Measurements from ENCODE around the gene IFNAR1. TPM values are rescaled to one million over a fixed set of nuclear protein-coding genes. Genes with fewer than 3 reads are reported as not detected.
"Not testable (repeated sequence)": the region's sequence is repeated elsewhere in the genome, so short reads cannot be mapped to it uniquely, and the experiment has no call there.

The IFNAR1 gene
- total RNA-seq, 1 experiment from 2014 or later, result 6.6 TPM

GRCh38 chr21:33377221-33377920 is 52.6 kb downstream of the IFNAR1 start:
- Histone ChIP-seq H3K9me3 (no peaks in the 10 kb centered on the region), H3K36me3 (no peaks in the 10 kb centered on the region), H3K4me3 (no peak overlapping the region), H3K27me3 (no peaks in the 10 kb centered on the region)
- DNase-seq, result no peak

- H3K9me3 ChIP-seq, result no peaks in the 10 kb centered on the region
- H3K36me3 ChIP-seq, result no peaks in the 10 kb centered on the region
- no peak for DNase-seq
- H3K27me3 ChIP-seq, result no peaks in the 10 kb centered on the region
- no peak overlapping the region for H3K4me3 ChIP-seq
These were observed 53.3 kb downstream of the IFNAR1 start for GRCh38 chr21:33378081-33378480.

DNA sequence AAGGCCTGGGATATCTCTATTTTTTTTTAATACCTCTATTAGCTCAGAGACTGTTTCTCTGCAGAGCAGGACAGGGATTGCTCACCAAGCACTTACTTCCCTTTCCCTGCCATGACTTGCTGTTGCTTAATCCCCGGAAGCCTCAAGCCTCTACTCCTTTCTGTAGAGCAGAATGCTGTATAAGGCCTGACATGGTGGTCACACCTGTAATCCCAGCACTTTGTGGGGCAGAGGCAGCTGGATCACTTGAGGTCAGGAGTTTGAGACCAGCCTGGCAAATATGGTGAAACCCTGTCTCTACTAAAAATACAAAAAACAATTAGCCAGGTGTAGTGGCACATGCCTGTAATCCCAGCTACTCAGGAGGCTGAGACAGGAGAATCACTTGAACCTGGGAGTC is 55.2 kb downstream of the IFNAR1 start:
- H3K4me3 ChIP-seq, H3K9me3 ChIP-seq, H3K27me3 ChIP-seq, H3K36me3 ChIP-seq: not testable (repeated sequence)
- DNase-seq, result peak; percentile 72

GRCh38 chr21:33380483-33380998 is 55.8 kb downstream of the IFNAR1 start:
- H3K36me3 ChIP-seq, result no peaks in the 10 kb centered on the region
- H3K4me3 ChIP-seq, result no peak overlapping the region
- H3K27me3 ChIP-seq, result no peaks in the 10 kb centered on the region
- DNase-seq, result peak; percentile 98
- no peaks in the 10 kb centered on the region for H3K9me3 ChIP-seq

DNA sequence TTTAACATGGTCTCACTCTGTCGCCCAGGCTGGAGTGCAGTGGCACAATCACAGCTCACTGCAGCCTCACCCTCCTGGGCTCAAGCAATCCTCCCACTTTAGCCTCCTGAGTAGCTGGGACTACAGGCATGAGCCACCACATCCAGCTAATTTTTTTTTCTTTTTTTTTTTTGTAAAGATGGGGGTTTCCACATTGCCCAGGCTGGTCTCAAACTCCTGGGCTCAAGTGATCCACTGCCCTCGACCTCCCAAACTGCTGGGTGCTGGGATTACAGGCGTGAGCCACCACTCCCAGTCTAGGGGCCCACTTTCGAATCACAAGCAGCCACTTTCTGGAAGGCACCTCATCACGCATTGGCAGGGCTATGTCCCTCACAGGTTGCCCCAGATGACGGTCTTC is 56.6 kb downstream of the IFNAR1 start:
- not testable (repeated sequence) for H3K9me3 ChIP-seq, DNase-seq, H3K4me3 ChIP-seq

DNA sequence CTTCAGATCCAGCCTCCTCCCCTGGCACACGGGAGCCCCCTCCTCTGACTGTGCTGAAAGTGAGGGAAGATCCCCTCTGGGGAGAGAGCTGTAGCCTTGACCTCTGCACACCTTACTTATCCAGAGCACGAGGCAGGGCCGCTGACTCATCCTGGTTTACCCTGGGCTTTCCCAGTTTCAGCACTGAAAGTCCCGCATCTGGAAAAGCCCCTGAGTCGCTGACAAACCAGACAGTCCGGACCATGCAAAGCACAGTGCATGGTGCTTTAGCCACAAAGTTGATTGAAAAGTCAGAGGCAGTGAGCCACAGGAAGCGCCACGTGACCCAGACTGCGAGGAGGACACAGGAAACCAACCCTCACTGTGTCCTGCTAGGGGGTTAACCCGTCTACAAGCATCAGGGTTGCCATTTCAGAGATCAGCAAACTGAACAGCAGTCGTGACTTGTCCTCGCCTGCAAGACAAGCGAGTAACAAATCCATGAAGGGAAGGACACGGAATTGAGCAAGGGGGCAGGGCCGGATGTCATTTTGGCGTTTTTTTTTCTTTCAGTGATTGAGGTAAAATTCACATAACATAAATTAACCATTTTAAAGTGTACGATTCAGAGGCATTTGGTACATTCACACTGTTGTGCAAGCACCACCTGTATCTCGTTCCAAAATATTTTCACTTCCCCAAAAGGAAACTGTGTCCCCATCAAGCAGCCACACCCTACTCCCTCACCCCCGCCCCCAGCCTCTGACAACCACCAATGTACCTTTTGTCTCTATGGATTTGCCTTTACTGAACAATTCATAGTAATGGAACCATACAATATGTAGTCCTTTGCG is 58.5 kb downstream of the IFNAR1 start:
- peak; percentile 81 for DNase-seq
- Histone ChIP-seq H3K36me3 (no peaks in the 10 kb centered on the region), H3K27me3 (no peaks in the 10 kb centered on the region), H3K4me3 (no peak overlapping the region), H3K9me3 (no peaks in the 10 kb centered on the region)

More for the DNA sequence above, 56.6 kb downstream of the IFNAR1 start:
- not testable (repeated sequence) for H3K27me3 ChIP-seq, H3K36me3 ChIP-seq

DNA sequence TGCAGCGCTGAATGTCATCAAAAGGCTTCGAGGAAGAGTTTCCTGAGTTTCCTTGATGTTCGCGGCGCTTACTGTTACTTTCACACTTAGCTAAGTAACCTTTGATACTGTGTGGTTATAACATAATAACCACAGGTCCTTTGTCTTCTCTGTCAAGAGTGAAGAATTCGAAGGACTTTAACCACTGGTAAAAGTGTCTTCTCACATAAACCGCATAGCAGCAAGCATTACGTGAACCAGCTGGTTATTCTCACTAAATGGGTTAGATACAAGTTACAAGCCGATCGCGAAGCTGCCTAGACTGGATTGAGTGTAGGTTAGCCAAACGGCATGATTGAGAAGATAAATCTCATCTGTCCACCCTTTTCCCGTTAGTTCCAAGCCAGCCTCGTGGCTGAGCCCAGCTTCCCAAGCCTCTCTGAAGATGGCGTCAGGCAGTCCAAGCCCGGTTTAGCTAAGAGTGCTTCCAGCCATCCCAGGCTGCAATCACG is 60.1 kb downstream of the IFNAR1 start:
- H3K36me3 ChIP-seq, result no peaks in the 10 kb centered on the region
- no peak for DNase-seq
- no peak overlapping the region for H3K4me3 ChIP-seq
- H3K27me3 ChIP-seq, result no peaks in the 10 kb centered on the region
- no peaks in the 10 kb centered on the region for H3K9me3 ChIP-seq

- Histone ChIP-seq H3K9me3 (no peaks in the 10 kb centered on the region), H3K36me3 (no peaks in the 10 kb centered on the region), H3K4me3 (no peak overlapping the region), H3K27me3 (no peaks in the 10 kb centered on the region)
- DNase-seq, result no peak
These were observed 61.5 kb downstream of the IFNAR1 start for GRCh38 chr21:33386222-33386784.

GRCh38 chr21:33387294-33387693 is 62.5 kb downstream of the IFNAR1 start:
- Histone ChIP-seq H3K9me3 (no peaks in the 10 kb centered on the region), H3K4me3 (no peak overlapping the region), H3K27me3 (no peaks in the 10 kb centered on the region), H3K36me3 (no peaks in the 10 kb centered on the region)
- DNase-seq, result no peak

GRCh38 chr21:33388188-33388587 is 63.4 kb downstream of the IFNAR1 start:
- Histone ChIP-seq H3K9me3 (no peaks in the 10 kb centered on the region), H3K36me3 (no peaks in the 10 kb centered on the region), H3K4me3 (no peak overlapping the region), H3K27me3 (no peaks in the 10 kb centered on the region)
- no peak for DNase-seq

DNA sequence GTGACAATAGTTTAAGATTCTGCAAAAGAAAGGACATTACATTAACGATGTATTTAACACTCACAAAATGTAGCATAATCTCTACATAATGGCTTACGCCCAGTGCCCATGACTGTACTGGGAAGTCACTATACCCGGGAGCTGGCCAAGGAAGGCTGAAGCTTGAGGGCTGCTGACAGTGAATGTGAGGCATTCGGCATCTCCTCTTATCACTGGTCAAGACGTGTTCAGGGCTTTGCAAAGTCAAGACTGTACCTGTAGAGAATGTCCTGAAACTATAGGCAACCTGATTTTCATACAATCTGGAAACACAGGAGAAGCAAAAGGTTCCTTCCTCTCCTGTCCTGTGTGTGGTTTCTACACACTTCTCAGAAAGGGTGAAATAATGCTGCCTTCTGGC is 65.7 kb downstream of the IFNAR1 start:
- DNase-seq, result no peak
- H3K27me3 ChIP-seq, result no peaks in the 10 kb centered on the region

GRCh38 chr21:33391656-33392055 is 66.9 kb downstream of the IFNAR1 start:
- no peak overlapping the region for H3K4me3 ChIP-seq

More for the DNA sequence above, 65.7 kb downstream of the IFNAR1 start:
- Histone ChIP-seq H3K4me3 (no peak overlapping the region), H3K36me3 (no peaks in the 10 kb centered on the region), H3K9me3 (no peaks in the 10 kb centered on the region)

DNA sequence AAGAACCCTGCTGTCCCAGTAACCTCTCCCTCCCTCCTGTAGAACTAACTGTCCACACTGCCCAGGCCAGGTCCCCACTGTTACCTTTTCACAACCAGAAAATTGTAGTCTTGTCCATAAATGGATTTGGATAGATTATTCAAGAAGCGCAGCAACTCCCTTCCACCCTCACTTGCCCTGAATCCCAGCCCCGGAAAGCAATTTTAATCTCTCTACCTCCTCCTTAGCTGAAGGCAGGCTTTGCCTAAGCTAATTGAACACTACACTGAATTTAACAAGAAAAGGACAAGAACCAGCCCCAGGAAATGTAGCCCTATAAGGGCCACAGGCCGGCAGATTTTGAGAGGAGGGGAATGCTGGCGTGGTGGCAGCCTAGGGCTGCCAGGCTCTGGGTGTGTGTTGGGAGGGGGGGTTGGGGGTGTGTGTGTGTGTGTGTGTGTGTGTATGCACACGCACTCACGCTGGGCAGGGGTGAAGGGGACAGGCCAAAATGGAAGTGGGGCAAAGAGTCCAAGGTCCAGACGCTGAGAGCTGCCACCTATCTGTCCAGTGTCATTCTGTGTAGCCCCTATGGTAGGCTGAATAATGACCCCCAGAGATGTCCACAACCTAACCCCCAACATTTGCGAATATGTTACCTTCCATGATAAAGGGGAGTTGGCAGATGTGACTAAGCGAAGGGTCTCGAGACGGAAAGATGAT is 67.7 kb downstream of the IFNAR1 start:
- Histone ChIP-seq H3K27me3 (no peaks in the 10 kb centered on the region), H3K9me3 (no peaks in the 10 kb centered on the region), H3K4me3 (no peak overlapping the region), H3K36me3 (no peaks in the 10 kb centered on the region)
- DNase-seq, result no peak

More at GRCh38 chr21:33391656-33392055, 66.9 kb downstream of the IFNAR1 start:
- Histone ChIP-seq H3K36me3 (no peaks in the 10 kb centered on the region), H3K9me3 (no peaks in the 10 kb centered on the region), H3K27me3 (no peaks in the 10 kb centered on the region)
- no peak for DNase-seq

DNA sequence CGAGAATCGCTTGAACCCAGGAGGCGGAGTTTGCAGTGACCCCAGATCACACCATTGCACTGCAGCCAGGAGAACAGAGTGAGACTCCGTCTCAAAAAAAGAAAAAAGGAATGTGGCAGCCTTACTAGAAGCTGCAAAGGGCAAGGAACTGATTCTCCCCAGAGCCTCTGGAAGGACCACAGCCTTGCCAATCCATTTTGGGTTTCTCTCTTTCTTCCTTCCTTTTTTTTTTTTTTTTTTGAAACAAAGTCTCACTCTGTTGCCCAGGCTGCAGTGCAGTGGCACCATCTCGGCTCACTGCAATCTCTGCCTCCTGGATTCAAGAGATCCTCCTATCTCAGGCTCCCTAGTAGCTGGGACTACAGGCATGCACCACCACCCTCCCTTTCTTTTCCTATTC is 68.6 kb downstream of the IFNAR1 start:
- no peak for DNase-seq
- H3K36me3 ChIP-seq, result no peaks in the 10 kb centered on the region
- H3K4me3 ChIP-seq, result no peak overlapping the region
- no peaks in the 10 kb centered on the region for H3K9me3 ChIP-seq
- H3K27me3 ChIP-seq, result no peaks in the 10 kb centered on the region

DNA sequence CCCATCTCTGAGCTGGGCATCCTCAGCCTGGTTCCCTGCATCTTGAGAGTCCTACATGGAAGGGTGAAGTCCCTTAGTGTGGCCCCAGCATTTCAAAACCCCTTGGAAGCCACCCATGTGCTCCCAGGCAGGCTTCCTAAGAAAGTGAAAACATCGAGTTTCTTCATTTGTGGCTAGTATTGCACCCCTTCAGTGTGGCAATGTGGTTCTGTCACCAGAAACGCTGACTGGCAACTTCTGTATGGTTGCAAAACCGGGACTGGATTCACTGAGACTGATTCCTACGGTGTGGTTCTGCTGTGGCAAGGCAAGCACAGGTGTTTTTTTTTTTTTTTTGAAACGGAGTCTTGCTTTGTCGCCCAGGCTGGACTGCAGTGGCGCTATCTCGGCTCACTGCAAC is 69.5 kb downstream of the IFNAR1 start:
- no peaks in the 10 kb centered on the region for H3K27me3 ChIP-seq
- H3K9me3 ChIP-seq, result no peaks in the 10 kb centered on the region
- H3K4me3 ChIP-seq, result no peak overlapping the region
- H3K36me3 ChIP-seq, result no peaks in the 10 kb centered on the region
- no peak for DNase-seq

- H3K36me3 ChIP-seq, result no peaks in the 10 kb centered on the region
- DNase-seq, result peak; percentile 90
- no peaks in the 10 kb centered on the region for H3K9me3 ChIP-seq
- H3K4me3 ChIP-seq, result 0 out of 2 replicates have a peak overlapping the region, but pooled peaks have one; percentile 4
- no peaks in the 10 kb centered on the region for H3K27me3 ChIP-seq
These were observed 71.1 kb downstream of the IFNAR1 start for GRCh38 chr21:33395891-33396331.
